ENCODE measurements around the gene GNB2. TPM values are rescaled to one million over a fixed set of nuclear protein-coding genes. Genes with fewer than 3 reads are reported as not detected.

Gene GNB2
- polyA plus RNA-seq, 1 experiment = 172 TPM

- ChIA-PET CTCF (interaction anchor here (0.7 to 5.2 kb wide), 7 partner anchors 15 to 133 kb away, joined by 3 to 65 read pairs (median 5); partner anchors contain the start of genes POP7 and SLC12A9), POLR2A (no interaction called here)
- H3K36me3 ChIP-seq (ENCODE audit: control insufficient read depth, insufficient read depth, low read length) = no peaks in the 10 kb centered on the region
- no peak for DNase-seq (ENCODE audit: low read depth)
- no peak within 1 kb of the TSS for H3K4me3 ChIP-seq (ENCODE audit: low read depth, low read length)
- no peak for TF ChIP-seq CTCF (IDR thresholded peaks at IDR 0.05; ENCODE audit: insufficient read depth, low read depth, low read length)
- H3K27me3 ChIP-seq (ENCODE audit: control insufficient read depth, insufficient read depth, low read length) = peaks cover 37% of the 10 kb centered on the region
Measured at GRCh38 chr7:100720279-100720670, 46.7 kb downstream of the GNB2 start, which contains the start of gene EPO. Gene EPO, plus strand, starts transcription at chr7:100720468. Its CDS starts 513 bp downstream, at chr7:100720981.

DNA sequence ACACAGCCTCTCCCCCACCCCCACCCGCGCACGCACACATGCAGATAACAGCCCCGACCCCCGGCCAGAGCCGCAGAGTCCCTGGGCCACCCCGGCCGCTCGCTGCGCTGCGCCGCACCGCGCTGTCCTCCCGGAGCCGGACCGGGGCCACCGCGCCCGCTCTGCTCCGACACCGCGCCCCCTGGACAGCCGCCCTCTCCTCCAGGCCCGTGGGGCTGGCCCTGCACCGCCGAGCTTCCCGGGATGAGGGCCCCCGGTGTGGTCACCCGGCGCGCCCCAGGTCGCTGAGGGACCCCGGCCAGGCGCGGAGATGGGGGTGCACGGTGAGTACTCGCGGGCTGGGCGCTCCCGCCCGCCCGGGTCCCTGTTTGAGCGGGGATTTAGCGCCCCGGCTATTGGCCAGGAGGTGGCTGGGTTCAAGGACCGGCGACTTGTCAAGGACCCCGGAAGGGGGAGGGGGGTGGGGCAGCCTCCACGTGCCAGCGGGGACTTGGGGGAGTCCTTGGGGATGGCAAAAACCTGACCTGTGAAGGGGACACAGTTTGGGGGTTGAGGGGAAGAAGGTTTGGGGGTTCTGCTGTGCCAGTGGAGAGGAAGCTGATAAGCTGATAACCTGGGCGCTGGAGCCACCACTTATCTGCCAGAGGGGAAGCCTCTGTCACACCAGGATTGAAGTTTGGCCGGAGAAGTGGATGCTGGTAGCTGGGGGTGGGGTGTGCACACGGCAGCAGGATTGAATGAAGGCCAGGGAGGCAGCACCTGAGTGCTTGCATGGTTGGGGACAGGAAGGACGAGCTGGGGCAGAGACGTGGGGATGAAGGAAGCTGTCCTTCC, 47.3 kb downstream of the GNB2 start:
- peaks cover 37% of the 10 kb centered on the region for H3K27me3 ChIP-seq (ENCODE audit: control insufficient read depth, insufficient read depth, low read length)
- CTCF ChIA-PET = interaction anchor here (0.7 to 5.2 kb wide), 5 partner anchors 15 to 133 kb away, joined by 3 to 65 read pairs (median 5); partner anchors contain the start of genes POP7 and SLC12A9
- no peak for TF ChIP-seq CTCF (IDR thresholded peaks at IDR 0.05; ENCODE audit: insufficient read depth, low read depth, low read length)
- H3K4me3 ChIP-seq (ENCODE audit: low read depth, low read length) = no peak overlapping the region
- H3K36me3 ChIP-seq (ENCODE audit: control insufficient read depth, insufficient read depth, low read length) = no peaks in the 10 kb centered on the region
- no peak for DNase-seq (ENCODE audit: low read depth)
- POLR2A ChIA-PET = no interaction called here

DNA sequence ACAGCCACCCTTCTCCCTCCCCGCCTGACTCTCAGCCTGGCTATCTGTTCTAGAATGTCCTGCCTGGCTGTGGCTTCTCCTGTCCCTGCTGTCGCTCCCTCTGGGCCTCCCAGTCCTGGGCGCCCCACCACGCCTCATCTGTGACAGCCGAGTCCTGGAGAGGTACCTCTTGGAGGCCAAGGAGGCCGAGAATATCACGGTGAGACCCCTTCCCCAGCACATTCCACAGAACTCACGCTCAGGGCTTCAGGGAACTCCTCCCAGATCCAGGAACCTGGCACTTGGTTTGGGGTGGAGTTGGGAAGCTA, 47.9 kb downstream of the GNB2 start:
- Histone ChIP-seq H3K36me3 (ENCODE audit: control insufficient read depth, insufficient read depth, low read length) (no peaks in the 10 kb centered on the region), H3K27me3 (ENCODE audit: control insufficient read depth, insufficient read depth, low read length) (peaks cover 36% of the 10 kb centered on the region), H3K4me3 (ENCODE audit: low read depth, low read length) (no peak overlapping the region)
- ChIA-PET POLR2A (interaction anchor here (0.6 kb wide), 1 partner anchor 154 kb away, joined by 3 read pairs; the partner anchor contains the start of gene SRRT), CTCF (interaction anchor here (1.4 to 5.2 kb wide), 3 partner anchors 16 to 132 kb away, joined by 5 to 65 read pairs (median 15); partner anchors contain the start of genes POP7 and SLC12A9)
- DNase-seq (ENCODE audit: low read depth) = no peak
- TF ChIP-seq CTCF (IDR thresholded peaks at IDR 0.05; ENCODE audit: insufficient read depth, low read depth, low read length) = no peak

DNA sequence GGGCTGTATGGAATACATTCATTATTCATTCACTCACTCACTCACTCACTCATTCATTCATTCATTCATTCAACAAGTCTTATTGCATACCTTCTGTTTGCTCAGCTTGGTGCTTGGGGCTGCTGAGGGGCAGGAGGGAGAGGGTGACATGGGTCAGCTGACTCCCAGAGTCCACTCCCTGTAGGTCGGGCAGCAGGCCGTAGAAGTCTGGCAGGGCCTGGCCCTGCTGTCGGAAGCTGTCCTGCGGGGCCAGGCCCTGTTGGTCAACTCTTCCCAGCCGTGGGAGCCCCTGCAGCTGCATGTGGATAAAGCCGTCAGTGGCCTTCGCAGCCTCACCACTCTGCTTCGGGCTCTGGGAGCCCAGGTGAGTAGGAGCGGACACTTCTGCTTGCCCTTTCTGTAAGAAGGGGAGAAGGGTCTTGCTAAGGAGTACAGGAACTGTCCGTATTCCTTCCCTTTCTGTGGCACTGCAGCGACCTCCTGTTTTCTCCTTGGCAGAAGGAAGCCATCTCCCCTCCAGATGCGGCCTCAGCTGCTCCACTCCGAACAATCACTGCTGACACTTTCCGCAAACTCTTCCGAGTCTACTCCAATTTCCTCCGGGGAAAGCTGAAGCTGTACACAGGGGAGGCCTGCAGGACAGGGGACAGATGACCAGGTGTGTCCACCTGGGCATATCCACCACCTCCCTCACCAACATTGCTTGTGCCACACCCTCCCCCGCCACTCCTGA, 49.1 kb downstream of the GNB2 start:
- CTCF ChIA-PET = interaction anchor here (1.0 to 5.2 kb wide), 4 partner anchors 17 to 152 kb away, joined by 3 to 65 read pairs (median 18); partner anchors contain the start of genes POP7 and SLC12A9
- Histone ChIP-seq H3K27me3 (ENCODE audit: control insufficient read depth, insufficient read depth, low read length) (peaks cover 34% of the 10 kb centered on the region), H3K36me3 (ENCODE audit: control insufficient read depth, insufficient read depth, low read length) (no peaks in the 10 kb centered on the region), H3K4me3 (ENCODE audit: low read depth, low read length) (no peak overlapping the region)
- TF ChIP-seq CTCF (IDR thresholded peaks at IDR 0.05; ENCODE audit: insufficient read depth, low read depth, low read length) = no peak
- POLR2A ChIA-PET = interaction anchor here (0.6 kb wide), 1 partner anchor 29 kb away, joined by 3 read pairs; no protein-coding TSS in a partner anchor
- no peak for DNase-seq (ENCODE audit: low read depth)

Data from BJ (cell line).